Lung (tissue), 12 donors: ENCODE measurements around the gene PTPN14. TPM values are rescaled to one million over a fixed set of nuclear protein-coding genes. Genes with fewer than 3 reads are reported as not detected.

Experiments
- ATAC-seq: fragments of 200-7000 bp; cut with Tn5 transposase; one replicate; pipeline ENCODE4 v1.9.1; 2020; ENCODE audit warnings: moderate number of reproducible peaks; ENCODE audit not compliant: insufficient read depth, low FRiP score
- DNase-seq, 3 donors: peaks; one replicate each; pipeline ENCODE4 v3.0.0-alpha.2; 2013 to 2017
- H3K27ac ChIP-seq, 2 donors: one replicate each; pipeline ENCODE4 v1.5.1; 2013; ENCODE audit warnings: mild to moderate bottlenecking in 2 of 2, moderate library complexity in 2 of 2, control low read depth in 1 of 2, inconsistent platforms in 1 of 2, low read depth in 1 of 2, low read length in 1 of 2
- H3K27me3 ChIP-seq, 3 donors: one replicate each; pipeline ENCODE4 v1.5.1; 2013; ENCODE audit warnings: low read length in 2 of 3; ENCODE audit not compliant: control insufficient read depth in 3 of 3, insufficient read depth in 3 of 3
- H3K36me3 ChIP-seq, 4 donors: one replicate each; pipeline ENCODE4 v1.5.1; 2013; ENCODE audit warnings: low read length in 4 of 4, mild to moderate bottlenecking in 1 of 4, moderate library complexity in 1 of 4; ENCODE audit not compliant: control insufficient read depth in 4 of 4, insufficient read depth in 4 of 4
- H3K4me1 ChIP-seq, 5 donors: one replicate each; pipeline ENCODE4 v1.5.1; 2013; ENCODE audit warnings: low read length in 5 of 5, mild to moderate bottlenecking in 2 of 5, moderate library complexity in 1 of 5; ENCODE audit not compliant: control insufficient read depth in 5 of 5, insufficient read depth in 5 of 5
- H3K4me3 ChIP-seq: one replicate; pipeline ENCODE4 v1.5.1; 2013; ENCODE audit warnings: mild to moderate bottlenecking, control low read depth, moderate library complexity
- H3K9ac ChIP-seq, 2 donors: one replicate each; pipeline ENCODE4 v1.5.1; 2013; ENCODE audit warnings: low read length in 2 of 2, control low read depth in 1 of 2; ENCODE audit not compliant: insufficient read depth in 1 of 2
- H3K9me3 ChIP-seq, 4 donors: one replicate each; pipeline ENCODE4 v1.5.1; 2013; ENCODE audit warnings: low read length in 3 of 4, mild to moderate bottlenecking in 1 of 4, moderate library complexity in 1 of 4; ENCODE audit not compliant: control insufficient read depth in 4 of 4, insufficient read depth in 3 of 4
- CTCF ChIP-seq: IDR thresholded peaks from 2 replicates; pipeline ENCODE4 v1.5.1; 2012; ENCODE audit warnings: mild to moderate bottlenecking; ENCODE audit errors: control extremely low read depth, extremely low read depth
- whole genome bisulfite sequencing, 2 donors: extraction: QIAGEN DNeasy Blood & Tissue Kit; methylation state at CpG; one replicate each; pipeline ENCODE4 v1.1.7; 2013; 5-methylcytosine and 5-hydroxymethylcytosine counted together
- polyA plus RNA-seq, 2 donors: library from polyadenylated mRNA; stranded (reverse); fragments of 200-250 nt; gene quantifications; one replicate each; pipeline ENCODE4 v1.2.1, GENCODE V29; 2013
- total RNA-seq, 2 donors: library from RNA; depleted of rRNA in 1 of 2; stranded (reverse); fragments of >200 nt in 1 of 2; gene quantifications; one replicate each; pipeline ENCODE4 v1.2.1, GENCODE V29; 2014 to 2021
- donor health status: control.
- donor health status: control.
- donor health status: Bipolar disorder and iron deficiency.
- donor health status: healthy.
- donor health status: DM: yes; HTN: yes; CAD: no.

Gene PTPN14
- total and polyA plus RNA-seq, 4 donors = 4.4 to 43.2 (median 15.2) TPM

- no peak overlapping the region for H3K9ac ChIP-seq
- DNase-seq = no peak
These were observed 34.7 kb downstream of the PTPN14 start for GRCh38 chr1:214516434-214517326.

GRCh38 chr1:214515544-214516433 is 35.6 kb downstream of the PTPN14 start:
- ATAC-seq = peak; percentile 10

More at GRCh38 chr1:214516434-214517326, 34.7 kb downstream of the PTPN14 start:
- no peak for TF ChIP-seq CTCF
- Histone ChIP-seq H3K4me1 (peaks cover 0 to 23% (median 10%) of the 10 kb centered on the region in 5 donors), H3K27ac (peak overlapping the region in 1 of 2 donors; percentile 56), H3K27me3 (no peaks in the 10 kb centered on the region), H3K36me3 (no peaks in the 10 kb centered on the region), H3K9me3 (no peaks in the 10 kb centered on the region), H3K4me3 (no peak overlapping the region)
- no peak for ATAC-seq
- WGBS, 2 donors = 72 to 89% methylated on average over 6 of the region's 6 CpGs

GRCh38 chr1:214514819-214515383 is 36.5 kb downstream of the PTPN14 start:
- Histone ChIP-seq H3K36me3 (no peaks in the 10 kb centered on the region), H3K4me3 (no peak overlapping the region), H3K4me1 (peaks cover 0 to 26% (median 10%) of the 10 kb centered on the region in 5 donors), H3K9ac (peak overlapping the region in 1 of 2 donors; percentile 27), H3K9me3 (no peaks in the 10 kb centered on the region), H3K27me3 (no peaks in the 10 kb centered on the region), H3K27ac (no peak overlapping the region)
- TF ChIP-seq CTCF = no peak
- DNase-seq (no peak), ATAC-seq (no peak)
- 59 to 67% methylated on average over 8 of the region's 8 CpGs for WGBS, 2 donors

More at GRCh38 chr1:214515544-214516433, 35.6 kb downstream of the PTPN14 start:
- no peak overlapping the region for H3K27ac ChIP-seq
- WGBS, 2 donors = 29 to 44% methylated on average over 3 of the region's 3 CpGs
- H3K9ac ChIP-seq = no peak overlapping the region
- H3K27me3 ChIP-seq = no peaks in the 10 kb centered on the region
- H3K4me1 ChIP-seq = peaks cover 0 to 26% (median 10%) of the 10 kb centered on the region in 5 donors
- DNase-seq = no peak
- H3K4me3 ChIP-seq = no peak overlapping the region
- H3K36me3 ChIP-seq = no peaks in the 10 kb centered on the region
- no peaks in the 10 kb centered on the region for H3K9me3 ChIP-seq
- no peak for TF ChIP-seq CTCF
